ENCODE measurements around the gene INPP1. TPM values are rescaled to one million over a fixed set of nuclear protein-coding genes. Genes with fewer than 3 reads are reported as not detected.
"Not testable (repeated sequence)": the region's sequence is repeated elsewhere in the genome, so short reads cannot be mapped to it uniquely, and the experiment has no call there.

INPP1 gene
- total RNA-seq, 1 donor from 2014 or later, result 15.8 TPM

- DNase-seq (no peak), ATAC-seq (no peak)
- intact Hi-C loops (cut with micrococcal nuclease), result no loop called here
These were observed 15.4 kb upstream of the INPP1 start for GRCh38 chr2:190327867-190328572.

- no peak for ATAC-seq
- intact Hi-C loops (cut with micrococcal nuclease), result no loop called here
- no peak for DNase-seq
These were observed 14.7 kb upstream of the INPP1 start for GRCh38 chr2:190328573-190329147.

GRCh38 chr2:190333395-190333794, 10.0 kb upstream of the INPP1 start:
- ATAC-seq, result no peak

GRCh38 chr2:190333928-190334327, 9.5 kb upstream of the INPP1 start:
- DNase-seq (no peak), ATAC-seq (no peak)
- intact Hi-C loops (cut with micrococcal nuclease), result no loop called here

More at GRCh38 chr2:190333395-190333794, 10.0 kb upstream of the INPP1 start:
- DNase-seq, result no peak
- intact Hi-C loops (cut with micrococcal nuclease), result no loop called here

GRCh38 chr2:190334479-190335224, 8.7 kb upstream of the INPP1 start:
- intact Hi-C loops (cut with micrococcal nuclease), result no loop called here
- ATAC-seq, result peak; percentile 65
- DNase-seq, result no peak

- DNase-seq, result no peak
- no peak for ATAC-seq
- intact Hi-C loops (cut with micrococcal nuclease), result no loop called here
These were observed 8.2 kb upstream of the INPP1 start for GRCh38 chr2:190335225-190335559.

- ATAC-seq; intact Hi-C loops (cut with micrococcal nuclease); DNase-seq: not testable (repeated sequence)
These were observed 7.8 kb upstream of the INPP1 start for GRCh38 chr2:190335584-190335983.

- intact Hi-C loops (cut with micrococcal nuclease), result no loop called here
- DNase-seq (no peak), ATAC-seq (no peak)
These were observed 7.0 kb upstream of the INPP1 start for GRCh38 chr2:190336420-190336819.

GRCh38 chr2:190338453-190338852, 4.9 kb upstream of the INPP1 start:
- ATAC-seq (no peak), DNase-seq (no peak)
- intact Hi-C loops (cut with micrococcal nuclease), result no loop called here

GRCh38 chr2:190339394-190339793, 4.0 kb upstream of the INPP1 start:
- ATAC-seq, result no peak
- no peak for DNase-seq
- intact Hi-C loops (cut with micrococcal nuclease), result no loop called here

- intact Hi-C loops (cut with micrococcal nuclease), result no loop called here
- DNase-seq (no peak), ATAC-seq (no peak)
These were observed 3.0 kb upstream of the INPP1 start for GRCh38 chr2:190340369-190340768.

- no peak for ATAC-seq
- intact Hi-C loops (cut with micrococcal nuclease), result no loop called here
- DNase-seq, result no peak
These were observed 778 bp upstream of the INPP1 start for GRCh38 chr2:190342611-190343010.

- ATAC-seq (no peak), DNase-seq (no peak)
- intact Hi-C loops (cut with micrococcal nuclease), result no loop called here
These were observed 277 bp upstream of the INPP1 start for GRCh38 chr2:190343089-190343535.

- intact Hi-C loops (cut with micrococcal nuclease), result no loop called here
- DNase-seq (no peak), ATAC-seq (peak; percentile 73)
These were observed 963 bp downstream of the INPP1 start for GRCh38 chr2:190344276-190344827.

- ATAC-seq (no peak), DNase-seq (no peak)
- intact Hi-C loops (cut with micrococcal nuclease), result no loop called here
These were observed 7.0 kb downstream of the INPP1 start for GRCh38 chr2:190350371-190350770.

- no peak for DNase-seq
- ATAC-seq, result no peak
- intact Hi-C loops (cut with micrococcal nuclease), result no loop called here
These were observed 8.6 kb downstream of the INPP1 start for GRCh38 chr2:190351955-190352354.

GRCh38 chr2:190352668-190353536, 9.5 kb downstream of the INPP1 start:
- ATAC-seq, result peak; percentile 33
- no peak for DNase-seq
- intact Hi-C loops (cut with micrococcal nuclease), result no loop called here

GRCh38 chr2:190353537-190353899, 10.1 kb downstream of the INPP1 start:
- DNase-seq (no peak), ATAC-seq (no peak)
- intact Hi-C loops (cut with micrococcal nuclease), result no loop called here

GRCh38 chr2:190354003-190354690, 10.8 kb downstream of the INPP1 start:
- no peak for DNase-seq
- ATAC-seq, result peak; percentile 57
- intact Hi-C loops (cut with micrococcal nuclease), result no loop called here
